ENCODE measurements around the gene MFGE8. TPM values are rescaled to one million over a fixed set of nuclear protein-coding genes. Genes with fewer than 3 reads are reported as not detected.

MFGE8 gene
- total RNA-seq, 4 donors from 2014 or later, result 56.9 to 228 (median 74.1) TPM

- intact Hi-C loops (cut with DNase I; ENCODE audit: low total_unique reads), result no loop called here
- WGBS, 2 donors (ENCODE audit: low coverage in 1 of 2), result 79 to 89% methylated on average over 7 to 20 of the region's 22 CpGs
- Histone ChIP-seq H3K9me3 (no peaks in the 10 kb centered on the region), H3K4me1 (no peaks in the 10 kb centered on the region), H3K27ac (no peak overlapping the region), H3K4me3 (no peak overlapping the region), H3K27me3 (peaks cover 4% of the 10 kb centered on the region), H3K36me3 (no peaks in the 10 kb centered on the region)
- DNase-seq, result no peak
- in situ Hi-C loops (cut with MboI; ENCODE audit: low pct_ligation_motif_present in 1 of 4, low pct_unique_long_range_greater_than_20kb in 1 of 4, low sequenced_read_pairs in 3 of 4), result no loop called here
- TF ChIP-seq POLR2AphosphoS5 (IDR thresholded peaks at IDR 0.05), result no peak
- TF ChIP-seq POLR2A (IDR thresholded peaks at IDR 0.05), result no peak
- TF ChIP-seq EP300 (IDR thresholded peaks at IDR 0.05; ENCODE audit: low read depth), result no peak
- TF ChIP-seq, protein P1, sequence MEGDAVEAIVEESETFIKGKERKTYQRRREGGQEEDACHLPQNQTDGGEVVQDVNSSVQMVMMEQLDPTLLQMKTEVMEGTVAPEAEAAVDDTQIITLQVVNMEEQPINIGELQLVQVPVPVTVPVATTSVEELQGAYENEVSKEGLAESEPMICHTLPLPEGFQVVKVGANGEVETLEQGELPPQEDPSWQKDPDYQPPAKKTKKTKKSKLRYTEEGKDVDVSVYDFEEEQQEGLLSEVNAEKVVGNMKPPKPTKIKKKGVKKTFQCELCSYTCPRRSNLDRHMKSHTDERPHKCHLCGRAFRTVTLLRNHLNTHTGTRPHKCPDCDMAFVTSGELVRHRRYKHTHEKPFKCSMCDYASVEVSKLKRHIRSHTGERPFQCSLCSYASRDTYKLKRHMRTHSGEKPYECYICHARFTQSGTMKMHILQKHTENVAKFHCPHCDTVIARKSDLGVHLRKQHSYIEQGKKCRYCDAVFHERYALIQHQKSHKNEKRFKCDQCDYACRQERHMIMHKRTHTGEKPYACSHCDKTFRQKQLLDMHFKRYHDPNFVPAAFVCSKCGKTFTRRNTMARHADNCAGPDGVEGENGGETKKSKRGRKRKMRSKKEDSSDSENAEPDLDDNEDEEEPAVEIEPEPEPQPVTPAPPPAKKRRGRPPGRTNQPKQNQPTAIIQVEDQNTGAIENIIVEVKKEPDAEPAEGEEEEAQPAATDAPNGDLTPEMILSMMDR (IDR thresholded peaks at IDR 0.05), result no peak
These were observed 35.3 kb downstream of the MFGE8 start for GRCh38 chr15:88877906-88878305.

DNA sequence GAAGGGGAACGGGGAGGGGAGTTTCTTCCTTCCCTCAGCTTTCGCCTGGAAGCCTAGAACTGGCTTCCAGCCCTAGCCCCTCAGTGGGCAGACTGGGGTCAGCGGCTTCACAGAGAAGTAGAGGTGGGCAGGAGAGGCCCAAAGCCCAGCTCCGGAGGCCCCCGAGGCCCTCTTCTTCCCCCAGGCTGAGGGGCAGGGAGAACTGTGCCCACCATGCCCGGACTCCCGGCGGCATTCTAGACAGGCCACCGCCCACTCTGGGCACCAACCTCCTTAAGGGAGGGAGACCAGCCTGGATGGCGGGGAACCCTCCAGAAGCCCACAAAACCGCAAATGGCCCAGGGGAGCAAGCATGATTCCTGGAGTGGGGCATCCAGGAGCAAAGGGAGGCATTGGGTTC lies 35.8 kb downstream of the MFGE8 start:
- in situ Hi-C loops (cut with MboI; ENCODE audit: low pct_ligation_motif_present in 1 of 4, low pct_unique_long_range_greater_than_20kb in 1 of 4, low sequenced_read_pairs in 3 of 4), result no loop called here
- H3K4me1 ChIP-seq, result no peaks in the 10 kb centered on the region
- no peak overlapping the region for H3K27ac ChIP-seq
- TF ChIP-seq EP300 (IDR thresholded peaks at IDR 0.05; ENCODE audit: low read depth) (no peak), POLR2A (IDR thresholded peaks at IDR 0.05) (no peak), POLR2AphosphoS5 (IDR thresholded peaks at IDR 0.05) (no peak)
- TF ChIP-seq, protein P1 (IDR thresholded peaks at IDR 0.05), result no peak
- intact Hi-C loops (cut with DNase I; ENCODE audit: low total_unique reads), result no loop called here
- no peaks in the 10 kb centered on the region for H3K9me3 ChIP-seq
- peaks cover 6% of the 10 kb centered on the region for H3K27me3 ChIP-seq
- no peak for DNase-seq
- no peak overlapping the region for H3K4me3 ChIP-seq
- no peaks in the 10 kb centered on the region for H3K36me3 ChIP-seq
- 90 to 94% methylated on average over 2 to 11 of the region's 11 CpGs for WGBS, 2 donors (ENCODE audit: low coverage in 1 of 2)

DNA sequence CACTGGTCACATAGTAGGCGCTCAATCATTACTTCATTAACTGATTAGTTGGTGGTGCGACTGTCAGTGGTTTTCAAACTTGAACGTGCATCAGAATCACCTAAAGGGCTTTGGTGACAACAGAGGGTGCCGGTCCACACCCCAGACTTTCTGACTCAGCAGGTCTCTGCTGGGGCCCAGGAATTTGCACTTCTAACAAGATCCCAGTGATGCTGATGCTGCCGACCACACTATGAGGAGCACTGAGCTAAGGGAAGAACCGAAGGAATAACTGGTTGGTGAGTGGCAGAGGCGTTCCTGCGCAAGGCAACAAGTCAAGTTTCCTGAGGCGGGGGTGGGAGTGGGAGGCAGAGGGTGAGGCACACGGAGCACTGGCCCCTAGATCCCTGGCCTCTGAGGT lies 36.6 kb downstream of the MFGE8 start:
- Histone ChIP-seq H3K9me3 (no peaks in the 10 kb centered on the region), H3K4me1 (no peaks in the 10 kb centered on the region), H3K4me3 (no peak overlapping the region), H3K27me3 (peaks cover 6% of the 10 kb centered on the region), H3K27ac (no peak overlapping the region), H3K36me3 (no peaks in the 10 kb centered on the region)
- in situ Hi-C loops (cut with MboI; ENCODE audit: low pct_ligation_motif_present in 1 of 4, low pct_unique_long_range_greater_than_20kb in 1 of 4, low sequenced_read_pairs in 3 of 4), result no loop called here
- intact Hi-C loops (cut with DNase I; ENCODE audit: low total_unique reads), result no loop called here
- WGBS, 2 donors (ENCODE audit: low coverage in 1 of 2), result 81% methylated on average over 10 of the region's 10 CpGs; no CpG with 5 or more reads in 1 of the 2 donors
- no peak for DNase-seq
- TF ChIP-seq, protein P1 (IDR thresholded peaks at IDR 0.05), result no peak
- no peak for TF ChIP-seq POLR2A (IDR thresholded peaks at IDR 0.05)

GRCh38 chr15:88874684-88875083 lies 38.5 kb downstream of the MFGE8 start:
- Histone ChIP-seq H3K9me3 (no peaks in the 10 kb centered on the region), H3K36me3 (no peaks in the 10 kb centered on the region), H3K4me3 (no peak overlapping the region), H3K27ac (no peak overlapping the region), H3K4me1 (no peaks in the 10 kb centered on the region), H3K27me3 (peaks cover 6% of the 10 kb centered on the region)
- TF ChIP-seq, protein P1 (IDR thresholded peaks at IDR 0.05), result no peak
- TF ChIP-seq EP300 (IDR thresholded peaks at IDR 0.05; ENCODE audit: low read depth) (no peak), POLR2A (IDR thresholded peaks at IDR 0.05) (no peak), POLR2AphosphoS5 (IDR thresholded peaks at IDR 0.05) (no peak)
- 44% methylated on average over 1 to 6 of the region's 6 CpGs for WGBS, 2 donors (ENCODE audit: low coverage in 1 of 2)
- no peak for DNase-seq
- intact Hi-C loops (cut with DNase I; ENCODE audit: low total_unique reads) (no loop called here), in situ Hi-C loops (cut with MboI; ENCODE audit: low pct_ligation_motif_present in 1 of 4, low pct_unique_long_range_greater_than_20kb in 1 of 4, low sequenced_read_pairs in 3 of 4) (no loop called here)

All from transverse colon (tissue), 4 donors.